Fibroblast of villous mesenchyme (primary cell): ENCODE measurements around the gene MEF2A. TPM values are rescaled to one million over a fixed set of nuclear protein-coding genes. Genes with fewer than 3 reads are reported as not detected.

Experiments
- DNase-seq: peaks from one replicate; pipeline ENCODE4 v3.0.0-alpha.2; 2010; ENCODE audit warnings: low read depth
- H3K4me3 ChIP-seq: 2 replicates; pipeline ENCODE4 v1.5.1; 2011; ENCODE audit warnings: low read depth, mild to moderate bottlenecking, low read length
- total RNA-seq: library from RNA; depleted of rRNA; stranded (reverse); fragments of >200 nt; gene quantifications from 2 replicates; pipeline ENCODE4 v1.2.3, GENCODE V29; 2012
- TF ChIP-seq, protein P1 (sequence below): IDR thresholded peaks from 2 replicates; pipeline ENCODE4 v1.5.1; 2012; ENCODE audit warnings: low read depth, mild to moderate bottlenecking, low read length; ENCODE audit not compliant: insufficient read depth

The MEF2A gene
- total RNA-seq, 1 donor, result 28.1 TPM

- peak; percentile 84 for DNase-seq
- TF ChIP-seq, protein P1, sequence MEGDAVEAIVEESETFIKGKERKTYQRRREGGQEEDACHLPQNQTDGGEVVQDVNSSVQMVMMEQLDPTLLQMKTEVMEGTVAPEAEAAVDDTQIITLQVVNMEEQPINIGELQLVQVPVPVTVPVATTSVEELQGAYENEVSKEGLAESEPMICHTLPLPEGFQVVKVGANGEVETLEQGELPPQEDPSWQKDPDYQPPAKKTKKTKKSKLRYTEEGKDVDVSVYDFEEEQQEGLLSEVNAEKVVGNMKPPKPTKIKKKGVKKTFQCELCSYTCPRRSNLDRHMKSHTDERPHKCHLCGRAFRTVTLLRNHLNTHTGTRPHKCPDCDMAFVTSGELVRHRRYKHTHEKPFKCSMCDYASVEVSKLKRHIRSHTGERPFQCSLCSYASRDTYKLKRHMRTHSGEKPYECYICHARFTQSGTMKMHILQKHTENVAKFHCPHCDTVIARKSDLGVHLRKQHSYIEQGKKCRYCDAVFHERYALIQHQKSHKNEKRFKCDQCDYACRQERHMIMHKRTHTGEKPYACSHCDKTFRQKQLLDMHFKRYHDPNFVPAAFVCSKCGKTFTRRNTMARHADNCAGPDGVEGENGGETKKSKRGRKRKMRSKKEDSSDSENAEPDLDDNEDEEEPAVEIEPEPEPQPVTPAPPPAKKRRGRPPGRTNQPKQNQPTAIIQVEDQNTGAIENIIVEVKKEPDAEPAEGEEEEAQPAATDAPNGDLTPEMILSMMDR, result no peak
- H3K4me3 ChIP-seq, result no peak overlapping the region
Measured at GRCh38 chr15:99682455-99682854, 116.7 kb downstream of the MEF2A start.

DNA sequence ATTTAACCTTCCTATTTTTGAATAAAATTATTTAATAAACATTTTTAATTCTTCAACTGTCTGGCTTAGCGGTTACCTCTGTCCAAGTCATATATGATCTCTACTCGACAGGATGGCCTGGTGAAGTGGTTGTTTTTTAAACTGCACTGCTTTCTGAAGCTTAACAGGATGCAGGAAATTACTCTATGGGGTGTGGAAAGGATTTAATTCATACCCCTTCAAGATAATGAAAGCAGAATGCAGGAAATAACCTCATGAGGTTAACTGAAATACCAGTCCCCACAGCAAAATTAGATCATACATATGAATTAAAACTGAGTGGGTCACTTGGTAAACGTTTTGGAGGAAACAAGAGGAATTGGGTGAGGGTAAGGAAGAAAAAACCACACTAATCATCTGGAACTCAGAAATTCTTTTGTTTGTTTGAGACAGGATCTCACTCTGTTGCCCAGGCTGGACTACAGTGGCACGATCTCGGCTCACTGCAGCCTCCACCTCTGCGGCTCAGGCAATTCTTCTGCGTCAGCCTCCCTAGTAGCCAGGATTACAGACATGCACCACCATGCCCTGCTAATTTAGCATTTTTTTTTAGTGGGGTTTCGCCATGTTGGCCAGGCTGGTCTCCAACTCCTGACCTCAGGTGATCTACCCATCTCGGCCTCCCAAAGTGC is 117.4 kb downstream of the MEF2A start:
- TF ChIP-seq, protein P1, result no peak
- no peak overlapping the region for H3K4me3 ChIP-seq
- DNase-seq, result peak; percentile 27

- TF ChIP-seq, protein P1, result no peak
- DNase-seq, result no peak
- no peak overlapping the region for H3K4me3 ChIP-seq
Measured at GRCh38 chr15:99686290-99686689, 120.5 kb downstream of the MEF2A start.

- H3K4me3 ChIP-seq, result no peak overlapping the region
- no peak for DNase-seq
- TF ChIP-seq, protein P1, result no peak
Measured at GRCh38 chr15:99692825-99693224, 127.0 kb downstream of the MEF2A start.

DNA sequence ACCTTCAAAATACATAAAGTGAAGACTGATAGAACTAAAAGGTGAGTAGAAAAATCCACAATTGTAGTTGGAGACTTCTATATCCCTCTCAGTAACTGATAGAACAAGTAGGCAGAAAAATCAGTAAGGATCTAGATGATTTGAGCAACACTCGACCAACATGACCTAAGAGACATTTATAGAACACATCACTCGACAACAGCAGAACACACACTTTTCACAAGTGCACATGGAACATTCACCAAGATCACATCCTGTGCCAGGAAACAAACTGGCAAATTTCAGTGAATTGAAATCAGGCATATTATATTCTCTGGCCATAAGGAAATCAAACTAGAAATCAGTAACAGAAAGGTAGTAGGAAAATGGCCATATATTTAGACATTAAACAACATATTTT is 130.3 kb downstream of the MEF2A start:
- DNase-seq, result no peak
- TF ChIP-seq, protein P1, result no peak
- no peak overlapping the region for H3K4me3 ChIP-seq

DNA sequence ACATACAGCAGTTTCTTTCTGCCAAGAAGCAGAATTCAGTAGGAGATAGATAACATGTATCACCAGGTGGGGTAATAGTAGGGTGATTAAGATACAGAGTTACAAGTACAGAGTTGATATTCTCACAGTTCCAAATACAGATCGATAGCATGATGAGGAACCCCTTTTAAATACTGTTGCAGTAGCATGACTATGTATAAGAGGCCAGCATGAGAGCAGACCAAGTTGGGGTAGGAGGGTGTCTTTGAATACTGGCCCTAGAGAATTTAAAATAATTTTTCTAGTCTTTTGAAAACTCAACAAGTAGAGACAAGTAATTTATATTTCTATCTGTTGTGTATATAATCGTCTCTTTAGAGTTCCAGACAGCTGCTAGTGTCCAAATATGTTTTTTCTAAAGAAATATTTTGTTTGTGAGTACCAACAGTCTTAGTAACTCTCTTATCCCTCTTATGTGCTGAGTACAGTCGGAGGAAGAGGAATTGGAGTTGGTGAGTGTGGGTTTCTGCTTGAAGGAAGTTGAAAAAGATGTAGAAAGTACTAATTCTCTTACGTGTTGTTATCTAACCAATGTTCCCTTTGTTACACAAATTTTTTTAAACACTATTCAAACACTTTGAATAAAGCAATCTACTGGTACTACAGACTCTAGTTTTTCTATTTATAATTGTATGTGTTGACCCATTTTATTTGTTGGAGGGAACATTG is 137.3 kb downstream of the MEF2A start:
- TF ChIP-seq, protein P1, result no peak
- DNase-seq, result peak; percentile 34
- peak overlapping the region; percentile 13 for H3K4me3 ChIP-seq
